C4-2B (cell line): ENCODE results near the gene TRRAP.

Source experiments
- ZFX ChIP-seq: fragments of 450-650 bp; IDR thresholded peaks from 2 replicates; pipeline ENCODE4 v1.6.1; 2017
- TF ChIP-seq, protein P1 (sequence below): fragments of 450-650 bp; conservative IDR thresholded peaks from 2 replicates; pipeline ENCODE4 v1.5.1; 2017; ENCODE audit warnings: mild to moderate bottlenecking

DNA sequence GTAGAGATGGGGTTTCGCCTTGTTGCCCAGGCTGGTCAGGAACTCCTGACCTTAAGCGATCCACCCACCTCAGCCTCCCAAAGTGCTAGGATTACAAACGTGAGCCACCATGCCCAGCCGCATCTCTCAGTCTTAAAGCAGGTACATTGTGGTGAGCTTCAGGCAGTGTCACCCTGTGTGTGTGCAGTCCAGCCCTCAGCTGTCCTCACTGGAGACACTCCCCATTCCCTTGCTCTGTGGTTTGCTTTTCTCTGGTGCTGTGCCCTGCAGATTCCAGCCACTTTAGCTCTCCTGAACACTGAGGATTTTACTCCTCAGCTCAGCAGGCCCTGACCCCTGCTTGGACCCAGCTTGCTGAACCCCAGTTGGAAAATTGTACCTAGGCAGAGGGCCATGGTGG, 6.1 kb downstream of the TRRAP start:
- TF ChIP-seq, protein P1, sequence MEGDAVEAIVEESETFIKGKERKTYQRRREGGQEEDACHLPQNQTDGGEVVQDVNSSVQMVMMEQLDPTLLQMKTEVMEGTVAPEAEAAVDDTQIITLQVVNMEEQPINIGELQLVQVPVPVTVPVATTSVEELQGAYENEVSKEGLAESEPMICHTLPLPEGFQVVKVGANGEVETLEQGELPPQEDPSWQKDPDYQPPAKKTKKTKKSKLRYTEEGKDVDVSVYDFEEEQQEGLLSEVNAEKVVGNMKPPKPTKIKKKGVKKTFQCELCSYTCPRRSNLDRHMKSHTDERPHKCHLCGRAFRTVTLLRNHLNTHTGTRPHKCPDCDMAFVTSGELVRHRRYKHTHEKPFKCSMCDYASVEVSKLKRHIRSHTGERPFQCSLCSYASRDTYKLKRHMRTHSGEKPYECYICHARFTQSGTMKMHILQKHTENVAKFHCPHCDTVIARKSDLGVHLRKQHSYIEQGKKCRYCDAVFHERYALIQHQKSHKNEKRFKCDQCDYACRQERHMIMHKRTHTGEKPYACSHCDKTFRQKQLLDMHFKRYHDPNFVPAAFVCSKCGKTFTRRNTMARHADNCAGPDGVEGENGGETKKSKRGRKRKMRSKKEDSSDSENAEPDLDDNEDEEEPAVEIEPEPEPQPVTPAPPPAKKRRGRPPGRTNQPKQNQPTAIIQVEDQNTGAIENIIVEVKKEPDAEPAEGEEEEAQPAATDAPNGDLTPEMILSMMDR, result no peak
- TF ChIP-seq ZFX, result no peak
